ENCODE measurements around the gene COL1A1.

The COL1A1 gene

GRCh38 chr17:50144355-50144754 lies 57.1 kb downstream of the COL1A1 start:
- Histone ChIP-seq H3K4me3 (replicated peaks; ENCODE audit: insufficient read depth, low read length) (no peak overlapping the region), H3K27ac (replicated peaks) (no peak overlapping the region), H3K27me3 (ENCODE audit: insufficient read depth, poor library complexity, severe bottlenecking) (no peaks in the 10 kb centered on the region)
- no peak for TF ChIP-seq SPI1 (IDR thresholded peaks at IDR 0.05; ENCODE audit: borderline replicate concordance, low read depth)
- TF ChIP-seq POLR2AphosphoS5 (IDR thresholded peaks at IDR 0.05; ENCODE audit: low read depth) = no peak
- TF ChIP-seq GABPA (IDR thresholded peaks at IDR 0.05; ENCODE audit: low read depth) = no peak
- no peak for TF ChIP-seq REST (IDR thresholded peaks at IDR 0.05; ENCODE audit: insufficient replicate concordance, low read depth)
- no peak for TF ChIP-seq CTCF (IDR thresholded peaks at IDR 0.05; ENCODE audit: insufficient read depth, low read length)
- DNase-seq (ENCODE audit: low read depth in 1 of 2, low spot score in 1 of 2) = no peak

GRCh38 chr17:50143461-50144176 lies 57.8 kb downstream of the COL1A1 start:
- Histone ChIP-seq H3K27ac (replicated peaks) (no peak overlapping the region), H3K4me3 (replicated peaks; ENCODE audit: insufficient read depth, low read length) (no peak overlapping the region), H3K27me3 (ENCODE audit: insufficient read depth, poor library complexity, severe bottlenecking) (no peaks in the 10 kb centered on the region)
- DNase-seq (ENCODE audit: low read depth in 1 of 2, low spot score in 1 of 2) = no peak
- TF ChIP-seq CTCF (IDR thresholded peaks at IDR 0.05; ENCODE audit: insufficient read depth, low read length) = no peak
- no peak for TF ChIP-seq SPI1 (IDR thresholded peaks at IDR 0.05; ENCODE audit: borderline replicate concordance, low read depth)
- TF ChIP-seq REST (IDR thresholded peaks at IDR 0.05; ENCODE audit: insufficient replicate concordance, low read depth) = no peak
- no peak for TF ChIP-seq POLR2AphosphoS5 (IDR thresholded peaks at IDR 0.05; ENCODE audit: low read depth)
- no peak for TF ChIP-seq GABPA (IDR thresholded peaks at IDR 0.05; ENCODE audit: low read depth)

- no peak for DNase-seq (ENCODE audit: low read depth in 1 of 2, low spot score in 1 of 2)
- H3K27me3 ChIP-seq (ENCODE audit: insufficient read depth, poor library complexity, severe bottlenecking) = no peaks in the 10 kb centered on the region
- H3K27ac ChIP-seq (replicated peaks) = no peak overlapping the region
- H3K4me3 ChIP-seq (replicated peaks; ENCODE audit: insufficient read depth, low read length) = no peak overlapping the region
- TF ChIP-seq POLR2AphosphoS5 (IDR thresholded peaks at IDR 0.05; ENCODE audit: low read depth) (no peak), SPI1 (IDR thresholded peaks at IDR 0.05; ENCODE audit: borderline replicate concordance, low read depth) (no peak), CTCF (IDR thresholded peaks at IDR 0.05; ENCODE audit: insufficient read depth, low read length) (no peak), REST (IDR thresholded peaks at IDR 0.05; ENCODE audit: insufficient replicate concordance, low read depth) (no peak), GABPA (IDR thresholded peaks at IDR 0.05; ENCODE audit: low read depth) (no peak)
Observed at GRCh38 chr17:50141745-50142110, 59.7 kb downstream of the COL1A1 start.

Data from HL-60 (cell line).